ENCODE results near the gene USO1. TPM values are rescaled to one million over a fixed set of nuclear protein-coding genes. Genes with fewer than 3 reads are reported as not detected.

USO1 gene
- total and polyA plus RNA-seq, 9 of the 15 experiments (the other 6 are each of a cell fraction or from before 2014, with no cell fraction given), result 19.3 to 97.8 (median 48.5) TPM

- POLR2A ChIA-PET, result no interaction called here
- H3K4me1 ChIP-seq (replicated peaks in 1 of 2; ENCODE audit: control insufficient read depth in 2 of 2, insufficient read depth in 2 of 2, low read length in 2 of 2), result no peaks in the 10 kb centered on the region
- H3K27ac ChIP-seq (ENCODE audit: extremely low read depth, low read depth, low read length), result no peak overlapping the region
- H3K27me3 ChIP-seq (ENCODE audit: control insufficient read depth in 2 of 2, insufficient read depth in 2 of 2, low read length in 2 of 2), result no peaks in the 10 kb centered on the region; a peak in 1 of 5 replicates
- peaks cover 79% of the 10 kb centered on the region for H3K36me3 ChIP-seq (ENCODE audit: control insufficient read depth, insufficient read depth, low read length)
- no peaks in the 10 kb centered on the region; the same call in 1 of the 2 replicates for H3K9me3 ChIP-seq (replicated peaks; ENCODE audit: control insufficient read depth, insufficient read depth, low read depth, low read length)
- CTCF ChIA-PET (ENCODE audit: low intra/inter-chr PET ratio), result no interaction called here
- H3K4me3 ChIP-seq, result no peak overlapping the region
- no peak overlapping the region for H2AFZ ChIP-seq (ENCODE audit: low read depth, low read length)
- no peak overlapping the region for H3K9ac ChIP-seq (ENCODE audit: insufficient read depth in 1 of 2, low read depth in 2 of 2, low read length in 2 of 2)
- no peaks in the 10 kb centered on the region for H3K79me2 ChIP-seq (ENCODE audit: control insufficient read depth, insufficient read depth, low read length)
- in situ Hi-C loops (cut with MboI) (no loop called here), intact Hi-C loops (cut with micrococcal nuclease) (no loop called here)
- no peak overlapping the region for H3K4me2 ChIP-seq (ENCODE audit: insufficient read depth, low read length)
- DNase-seq (ENCODE audit: extremely low read depth in 1 of 4, low spot score in 3 of 4) (no peak), FAIRE-seq (no peak), ATAC-seq (no peak)
- no peaks in the 10 kb centered on the region for H3K9me1 ChIP-seq (ENCODE audit: control insufficient read depth, insufficient read depth, low read length)
- no peaks in the 10 kb centered on the region for H4K20me1 ChIP-seq (replicated peaks; ENCODE audit: control insufficient read depth, insufficient read depth, low read length)
- TF ChIP-seq ZNF507 (tag; conservative IDR thresholded peaks at IDR 0.05) (no peak), SMAD2 (IDR thresholded peaks at IDR 0.05; ENCODE audit: low read depth, low read length) (no peak), KLF16 (IDR thresholded peaks at IDR 0.05) (no peak), ZNF232 (CRISPR knock-in tag; IDR thresholded peaks at IDR 0.05) (no peak), ZNF75A (CRISPR knock-in tag; IDR thresholded peaks at IDR 0.05) (no peak), ZNF668 (CRISPR knock-in tag; IDR thresholded peaks at IDR 0.05) (no peak), KLF13 (tag; IDR thresholded peaks at IDR 0.05; ENCODE audit: borderline replicate concordance, low read depth) (no peak), STAG1 (CRISPR knock-in tag; IDR thresholded peaks at IDR 0.05; ENCODE audit: borderline replicate concordance) (no peak), MEIS2 (IDR thresholded peaks at IDR 0.05; ENCODE audit: partially characterized antibody) (no peak), LARP7 (IDR thresholded peaks at IDR 0.05) (no peak), ZBTB8A (IDR thresholded peaks at IDR 0.05; ENCODE audit: partially characterized antibody) (no peak), FOXM1 (IDR thresholded peaks at IDR 0.05; ENCODE audit: low read depth) (no peak), FOXM1 (CRISPR knock-in tag; IDR thresholded peaks at IDR 0.05; ENCODE audit: low read depth) (no peak), PTBP1 (IDR thresholded peaks at IDR 0.05; ENCODE audit: low read depth, low read length) (no peak)
- TF ChIP-seq, protein P1, sequence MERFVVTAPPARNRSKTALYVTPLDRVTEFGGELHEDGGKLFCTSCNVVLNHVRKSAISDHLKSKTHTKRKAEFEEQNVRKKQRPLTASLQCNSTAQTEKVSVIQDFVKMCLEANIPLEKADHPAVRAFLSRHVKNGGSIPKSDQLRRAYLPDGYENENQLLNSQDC (CRISPR knock-in tag; IDR thresholded peaks at IDR 0.05), result no peak
- 88% methylated on average over 2 of the region's 2 CpGs for WGBS (ENCODE audit: insufficient coverage, low coverage, missing lambda C conversion rate)
- BruUV-seq (replicated peaks), result no TSS peak
These were observed 53.2 kb downstream of the USO1 start for GRCh38 chr4:75777589-75777988.
